ENCODE results near the gene PRKCD. TPM values are rescaled to one million over a fixed set of nuclear protein-coding genes. Genes with fewer than 3 reads are reported as not detected.

PRKCD gene
- total RNA-seq, 2 experiments from 2014 or later = 13.3 to 108 TPM

DNA sequence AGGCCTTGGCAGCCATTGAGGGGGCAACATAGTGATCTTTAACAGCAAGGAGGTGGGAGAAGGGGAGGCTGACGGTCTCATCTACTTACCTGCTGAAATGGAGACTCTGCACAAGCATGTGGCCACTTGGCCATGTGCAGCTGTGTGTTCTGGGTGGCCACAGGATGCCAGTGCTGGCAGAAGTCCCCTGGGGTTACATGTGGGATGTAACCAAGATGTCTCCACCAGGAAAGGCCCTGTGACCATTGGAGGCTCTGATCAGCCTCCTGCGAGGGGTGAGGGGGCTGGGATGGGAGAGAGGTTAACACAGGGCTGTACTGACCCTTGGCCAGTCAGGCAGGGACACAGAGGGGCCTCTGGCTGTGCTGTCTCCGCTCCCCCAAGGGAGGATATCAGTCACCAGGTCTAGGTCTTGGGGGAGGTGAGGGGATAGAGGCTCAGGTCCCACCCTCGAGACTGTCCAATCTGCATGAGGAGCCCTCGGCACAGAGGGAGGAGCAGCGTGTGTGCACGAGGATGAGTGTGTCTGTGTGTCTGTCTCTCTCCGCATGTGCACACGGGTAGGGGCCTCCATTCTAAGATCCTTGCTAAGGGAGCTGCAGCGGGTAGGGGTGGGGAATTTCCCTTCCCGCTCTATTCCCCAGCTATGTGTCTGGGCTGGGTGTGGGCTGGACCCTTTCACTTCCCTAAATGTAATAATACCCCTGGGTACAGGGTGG, 19.5 kb downstream of the PRKCD start:
- Histone ChIP-seq H2AFZ (ENCODE audit: low read length) (no peak overlapping the region), H3K79me2 (ENCODE audit: insufficient read depth, low read depth, low read length) (peaks cover 32% of the 10 kb centered on the region), H3K4me3 (ENCODE audit: low read depth, low read length, poor library complexity, severe bottlenecking) (peak overlapping the region; percentile 44), H4K20me1 (ENCODE audit: insufficient read depth, low read length) (no peaks in the 10 kb centered on the region), H3K4me2 (ENCODE audit: low read length) (peak overlapping the region; percentile 71), H3K9me2 (ENCODE audit: insufficient read depth, low read length) (no peaks in the 10 kb centered on the region), H3K27ac (ENCODE audit: low read depth, low read length, poor library complexity, severe bottlenecking) (peak overlapping the region; percentile 87), H3K4me1 (ENCODE audit: insufficient read depth, low read length, poor library complexity, severe bottlenecking) (peaks cover 63% of the 10 kb centered on the region), H3K36me3 (ENCODE audit: insufficient read depth, low read length) (peaks cover 86% of the 10 kb centered on the region), H3K9me3 (ENCODE audit: low read length) (no peaks in the 10 kb centered on the region)
- CTCF ChIA-PET (ENCODE audit: unreplicated experiment) = interaction anchor here (1.0 to 1.9 kb wide), 3 partner anchors 8 to 15 kb away, joined by 7 to 9 read pairs (median 8); no protein-coding TSS in a partner anchor
- POLR2A ChIA-PET = interaction anchor here (0.6 to 4.0 kb wide), 10 partner anchors 10 to 302 kb away, joined by 3 to 24 read pairs (median 4); partner anchors contain the start of gene PRKCD
- no TSS peak for BruUV-seq (replicated peaks)
- intact Hi-C loops (cut with micrococcal nuclease; ENCODE audit: unreplicated experiment) = loop anchor here (1.0 kb wide), 1 partner anchor 12 kb away; no protein-coding TSS in a partner anchor
- DNase-seq (ENCODE audit: low spot score) = peak; percentile 86
- TF ChIP-seq, protein P1, sequence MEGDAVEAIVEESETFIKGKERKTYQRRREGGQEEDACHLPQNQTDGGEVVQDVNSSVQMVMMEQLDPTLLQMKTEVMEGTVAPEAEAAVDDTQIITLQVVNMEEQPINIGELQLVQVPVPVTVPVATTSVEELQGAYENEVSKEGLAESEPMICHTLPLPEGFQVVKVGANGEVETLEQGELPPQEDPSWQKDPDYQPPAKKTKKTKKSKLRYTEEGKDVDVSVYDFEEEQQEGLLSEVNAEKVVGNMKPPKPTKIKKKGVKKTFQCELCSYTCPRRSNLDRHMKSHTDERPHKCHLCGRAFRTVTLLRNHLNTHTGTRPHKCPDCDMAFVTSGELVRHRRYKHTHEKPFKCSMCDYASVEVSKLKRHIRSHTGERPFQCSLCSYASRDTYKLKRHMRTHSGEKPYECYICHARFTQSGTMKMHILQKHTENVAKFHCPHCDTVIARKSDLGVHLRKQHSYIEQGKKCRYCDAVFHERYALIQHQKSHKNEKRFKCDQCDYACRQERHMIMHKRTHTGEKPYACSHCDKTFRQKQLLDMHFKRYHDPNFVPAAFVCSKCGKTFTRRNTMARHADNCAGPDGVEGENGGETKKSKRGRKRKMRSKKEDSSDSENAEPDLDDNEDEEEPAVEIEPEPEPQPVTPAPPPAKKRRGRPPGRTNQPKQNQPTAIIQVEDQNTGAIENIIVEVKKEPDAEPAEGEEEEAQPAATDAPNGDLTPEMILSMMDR (conservative IDR thresholded peaks at IDR 0.05; ENCODE audit: low read length) = no peak
- no peak for TF ChIP-seq EZH2phosphoT487 (IDR thresholded peaks at IDR 0.05; ENCODE audit: borderline replicate concordance, low read depth, low read length)

DNA sequence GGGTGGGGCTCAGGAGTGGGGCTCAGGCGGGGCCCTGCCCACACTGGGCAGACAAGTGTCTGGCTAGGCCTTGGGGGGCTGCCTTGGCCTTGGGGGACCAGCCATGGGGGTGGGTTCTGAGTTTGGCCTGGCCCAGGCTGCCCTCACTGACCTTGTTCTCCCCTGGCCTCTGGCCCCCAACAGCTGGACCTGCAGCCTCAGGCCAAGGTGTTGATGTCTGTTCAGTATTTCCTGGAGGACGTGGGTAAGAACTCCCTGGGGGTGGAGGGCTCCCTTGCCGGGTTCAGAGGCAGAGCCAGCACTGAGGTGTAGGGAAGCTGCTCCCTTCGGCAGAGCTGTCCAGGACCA, 20.0 kb downstream of the PRKCD start:
- peaks cover 27% of the 10 kb centered on the region for H3K79me2 ChIP-seq (ENCODE audit: insufficient read depth, low read depth, low read length)
- peaks cover 86% of the 10 kb centered on the region for H3K36me3 ChIP-seq (ENCODE audit: insufficient read depth, low read length)
- H4K20me1 ChIP-seq (ENCODE audit: insufficient read depth, low read length) = no peaks in the 10 kb centered on the region
- H2AFZ ChIP-seq (ENCODE audit: low read length) = no peak overlapping the region
- peak overlapping the region; percentile 71 for H3K4me2 ChIP-seq (ENCODE audit: low read length)
- peak overlapping the region; percentile 87 for H3K27ac ChIP-seq (ENCODE audit: low read depth, low read length, poor library complexity, severe bottlenecking)
- no peak for DNase-seq (ENCODE audit: low spot score)
- peaks cover 58% of the 10 kb centered on the region for H3K4me1 ChIP-seq (ENCODE audit: insufficient read depth, low read length, poor library complexity, severe bottlenecking)
- BruUV-seq (replicated peaks) = no TSS peak
- peak overlapping the region; percentile 33 for H3K4me3 ChIP-seq (ENCODE audit: low read depth, low read length, poor library complexity, severe bottlenecking)
- TF ChIP-seq, protein P1 (conservative IDR thresholded peaks at IDR 0.05; ENCODE audit: low read length) = no peak
- TF ChIP-seq EZH2phosphoT487 (IDR thresholded peaks at IDR 0.05; ENCODE audit: borderline replicate concordance, low read depth, low read length) = no peak
- CTCF ChIA-PET (ENCODE audit: unreplicated experiment) = interaction anchor here (1.0 to 1.9 kb wide), 3 partner anchors 9 to 15 kb away, joined by 7 to 9 read pairs (median 8); no protein-coding TSS in a partner anchor
- POLR2A ChIA-PET = interaction anchor here (0.6 to 4.0 kb wide), 7 partner anchors 11 to 302 kb away, joined by 3 to 24 read pairs (median 4); partner anchors contain the start of gene PRKCD
- H3K9me3 ChIP-seq (ENCODE audit: low read length) = no peaks in the 10 kb centered on the region
- intact Hi-C loops (cut with micrococcal nuclease; ENCODE audit: unreplicated experiment) = no loop called here
- no peaks in the 10 kb centered on the region for H3K9me2 ChIP-seq (ENCODE audit: insufficient read depth, low read length)

DNA sequence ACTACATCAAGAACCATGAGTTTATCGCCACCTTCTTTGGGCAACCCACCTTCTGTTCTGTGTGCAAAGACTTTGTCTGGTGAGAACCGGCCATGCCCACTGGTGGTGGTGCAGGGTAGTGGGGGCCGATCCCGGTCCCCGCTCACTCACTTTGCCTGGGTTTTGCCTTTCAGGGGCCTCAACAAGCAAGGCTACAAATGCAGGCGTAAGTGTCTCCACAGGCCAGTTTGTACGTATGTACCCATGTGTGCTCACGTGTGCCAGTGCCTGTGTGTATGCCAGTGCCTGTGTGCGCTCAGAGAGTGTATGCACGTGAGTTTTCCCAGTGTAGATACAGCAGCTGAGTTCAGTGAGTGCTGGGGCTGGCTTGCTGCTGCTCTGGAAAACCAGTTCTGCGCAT, 20.5 kb downstream of the PRKCD start:
- ChIA-PET POLR2A (interaction anchor here (4.0 kb wide), 1 partner anchor 11 kb away, joined by 24 read pairs; no protein-coding TSS in a partner anchor), CTCF (ENCODE audit: unreplicated experiment) (interaction anchor here (1.9 kb wide), 1 partner anchor 9 kb away, joined by 8 read pairs; no protein-coding TSS in a partner anchor)
- no TSS peak for BruUV-seq (replicated peaks)
- no peaks in the 10 kb centered on the region for H4K20me1 ChIP-seq (ENCODE audit: insufficient read depth, low read length)
- no peak overlapping the region for H2AFZ ChIP-seq (ENCODE audit: low read length)
- peaks cover 52% of the 10 kb centered on the region for H3K4me1 ChIP-seq (ENCODE audit: insufficient read depth, low read length, poor library complexity, severe bottlenecking)
- H3K4me2 ChIP-seq (ENCODE audit: low read length) = peak overlapping the region; percentile 71
- H3K9me2 ChIP-seq (ENCODE audit: insufficient read depth, low read length) = no peaks in the 10 kb centered on the region
- TF ChIP-seq, protein P1 (conservative IDR thresholded peaks at IDR 0.05; ENCODE audit: low read length) = 0 out of 2 replicates have a peak, but pooled peaks have one; percentile 23
- TF ChIP-seq EZH2phosphoT487 (IDR thresholded peaks at IDR 0.05; ENCODE audit: borderline replicate concordance, low read depth, low read length) = no peak
- intact Hi-C loops (cut with micrococcal nuclease; ENCODE audit: unreplicated experiment) = no loop called here
- peak overlapping the region; percentile 33 for H3K4me3 ChIP-seq (ENCODE audit: low read depth, low read length, poor library complexity, severe bottlenecking)
- H3K27ac ChIP-seq (ENCODE audit: low read depth, low read length, poor library complexity, severe bottlenecking) = peak overlapping the region; percentile 87
- peaks cover 22% of the 10 kb centered on the region for H3K79me2 ChIP-seq (ENCODE audit: insufficient read depth, low read depth, low read length)
- no peaks in the 10 kb centered on the region for H3K9me3 ChIP-seq (ENCODE audit: low read length)
- H3K36me3 ChIP-seq (ENCODE audit: insufficient read depth, low read length) = peaks cover 86% of the 10 kb centered on the region
- DNase-seq (ENCODE audit: low spot score) = no peak
